ENCODE results near the gene HPCA.
A peak's percentile ranks its signal among the peaks of the same experiment; 100 is the strongest.

HPCA gene

DNA sequence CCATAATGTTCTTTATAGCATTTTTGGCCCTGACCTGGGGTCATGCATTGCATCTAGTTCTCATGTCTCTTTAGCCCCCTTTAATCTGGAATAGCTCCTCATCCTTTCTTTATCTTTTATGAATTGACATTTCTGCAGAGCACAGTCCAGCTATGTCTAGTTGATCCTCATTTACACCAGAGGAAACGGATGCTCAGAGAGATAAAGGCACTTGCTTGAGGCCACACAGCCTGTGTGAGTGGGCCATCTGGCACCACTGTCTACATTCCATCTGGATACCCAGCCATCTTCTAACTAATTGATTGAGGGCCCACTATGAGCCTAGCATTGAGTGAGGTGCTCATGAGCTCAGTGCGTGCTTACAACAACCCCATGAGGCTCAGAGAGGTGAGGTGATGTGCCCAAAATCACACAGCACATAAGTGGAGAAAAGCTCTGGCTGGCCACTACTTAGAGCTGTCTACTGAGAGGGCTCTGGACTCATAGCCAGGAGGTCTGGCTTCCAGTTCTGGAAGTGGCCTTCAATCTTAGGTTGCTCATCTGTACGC is 3.5 kb downstream of the HPCA start:
- no peak for DNase-seq (ENCODE audit: low spot score)

DNA sequence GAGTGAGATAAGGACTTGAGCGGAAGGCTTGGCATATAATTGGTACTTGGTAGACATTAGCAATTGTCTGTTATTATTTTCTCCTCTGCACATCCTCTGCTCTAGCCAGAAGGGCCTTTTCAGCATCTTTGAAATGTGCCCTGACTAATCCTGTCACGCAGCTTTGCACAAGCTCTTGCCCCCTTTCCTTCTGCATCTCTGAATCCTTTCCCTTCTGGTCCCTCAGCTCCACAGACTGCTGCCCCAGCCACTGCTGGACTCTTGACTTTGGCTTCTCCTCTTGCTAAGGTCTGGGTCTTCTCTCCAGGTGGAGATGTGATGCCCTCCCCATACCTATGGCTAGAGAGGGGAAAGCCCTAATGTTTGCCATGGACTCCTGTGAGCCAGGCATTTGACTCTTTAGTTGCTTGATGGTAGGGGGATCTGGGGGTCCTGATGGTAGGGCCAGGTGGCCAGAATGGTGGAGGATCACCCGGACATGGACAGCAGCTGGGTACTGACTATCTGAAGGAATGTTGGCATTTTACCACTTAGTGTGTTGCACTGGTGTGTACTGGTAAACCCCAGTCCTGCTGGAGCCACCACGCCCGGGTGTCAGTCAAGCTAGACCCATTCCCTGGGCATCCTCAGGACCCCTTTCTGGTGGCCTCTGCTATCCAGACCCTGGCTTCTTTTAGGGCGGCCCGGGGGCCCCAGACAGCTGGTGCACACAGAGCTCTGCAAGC is 4.4 kb downstream of the HPCA start:
- DNase-seq (ENCODE audit: low spot score) = no peak

DNA sequence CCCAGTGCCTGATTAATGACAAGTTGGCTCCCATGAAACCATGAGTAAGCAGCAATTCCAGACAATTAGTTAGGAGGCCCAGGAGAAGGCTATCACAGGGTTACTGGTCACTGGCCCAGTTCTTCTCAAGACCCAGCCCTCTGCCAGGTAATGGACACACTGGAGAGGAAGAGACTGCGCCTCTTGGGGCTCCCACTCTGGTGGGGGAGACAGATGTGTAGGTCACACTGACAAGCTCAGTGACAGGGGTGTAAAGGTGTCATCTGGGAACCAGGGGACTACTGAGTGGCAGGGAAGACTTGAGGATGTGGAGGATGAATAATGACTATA is 4.9 kb downstream of the HPCA start:
- no peak for DNase-seq (ENCODE audit: low spot score)

DNA sequence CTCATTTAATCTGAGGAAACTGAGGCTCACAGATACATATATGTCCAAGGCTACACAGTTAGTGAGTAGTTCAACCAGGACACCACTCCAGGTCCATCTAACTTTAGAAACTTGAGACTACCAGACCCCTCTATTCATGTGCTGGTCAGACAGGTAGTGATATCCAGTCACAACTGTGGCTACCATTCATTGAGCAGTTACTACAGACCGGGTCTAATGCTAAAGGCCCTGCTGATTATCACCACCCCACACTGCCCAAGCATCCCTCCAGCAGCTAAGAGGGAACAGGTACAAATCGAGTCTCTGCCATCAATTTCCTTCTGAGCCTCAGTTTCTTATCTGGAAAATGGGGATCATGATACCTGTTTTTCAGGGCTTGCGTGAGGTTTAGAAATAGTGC is 5.3 kb downstream of the HPCA start:
- DNase-seq (ENCODE audit: low spot score) = no peak

DNA sequence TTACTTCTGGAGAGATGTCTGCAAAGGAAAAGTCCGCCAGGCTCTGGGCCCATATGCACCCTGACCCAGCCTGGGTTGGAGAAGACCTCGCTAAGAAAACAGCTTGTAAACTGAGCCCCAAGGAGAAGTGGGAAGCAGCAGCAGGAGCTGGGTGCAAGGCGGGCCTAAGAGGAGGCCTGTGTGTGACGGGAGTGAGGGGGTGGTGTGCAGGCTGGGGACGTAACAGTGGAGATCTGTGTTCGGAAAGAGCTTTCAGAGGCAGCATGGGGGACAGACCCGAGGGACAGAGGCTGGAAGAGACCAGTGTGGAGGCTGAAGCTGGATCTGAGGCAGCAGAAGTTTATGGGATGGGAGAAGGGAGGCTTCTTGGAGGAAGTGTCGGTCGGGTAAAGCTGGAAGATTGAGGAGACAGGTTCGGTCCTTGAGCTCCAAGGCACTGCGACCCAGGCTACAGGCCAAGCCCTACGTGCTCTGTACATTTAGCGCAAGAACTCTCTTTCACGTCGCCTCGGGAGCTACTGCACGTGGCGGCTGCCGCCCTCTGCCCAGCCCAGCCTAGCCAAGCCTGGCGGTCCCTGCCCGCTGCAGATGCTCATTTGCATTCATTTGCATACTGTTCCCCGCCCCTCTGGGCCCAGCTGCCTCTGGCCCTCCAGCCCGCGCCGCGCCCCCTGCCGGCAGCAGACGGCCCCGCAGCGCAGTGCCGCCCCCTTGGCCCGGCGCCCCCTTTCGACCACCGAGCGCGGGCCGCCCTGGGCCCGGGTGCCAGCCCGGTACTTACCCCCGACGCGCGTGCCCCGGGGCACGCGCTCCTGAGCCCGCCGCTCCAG is 6.3 kb downstream of the HPCA start:
- DNase-seq (ENCODE audit: low spot score) = peak; percentile 61

DNA sequence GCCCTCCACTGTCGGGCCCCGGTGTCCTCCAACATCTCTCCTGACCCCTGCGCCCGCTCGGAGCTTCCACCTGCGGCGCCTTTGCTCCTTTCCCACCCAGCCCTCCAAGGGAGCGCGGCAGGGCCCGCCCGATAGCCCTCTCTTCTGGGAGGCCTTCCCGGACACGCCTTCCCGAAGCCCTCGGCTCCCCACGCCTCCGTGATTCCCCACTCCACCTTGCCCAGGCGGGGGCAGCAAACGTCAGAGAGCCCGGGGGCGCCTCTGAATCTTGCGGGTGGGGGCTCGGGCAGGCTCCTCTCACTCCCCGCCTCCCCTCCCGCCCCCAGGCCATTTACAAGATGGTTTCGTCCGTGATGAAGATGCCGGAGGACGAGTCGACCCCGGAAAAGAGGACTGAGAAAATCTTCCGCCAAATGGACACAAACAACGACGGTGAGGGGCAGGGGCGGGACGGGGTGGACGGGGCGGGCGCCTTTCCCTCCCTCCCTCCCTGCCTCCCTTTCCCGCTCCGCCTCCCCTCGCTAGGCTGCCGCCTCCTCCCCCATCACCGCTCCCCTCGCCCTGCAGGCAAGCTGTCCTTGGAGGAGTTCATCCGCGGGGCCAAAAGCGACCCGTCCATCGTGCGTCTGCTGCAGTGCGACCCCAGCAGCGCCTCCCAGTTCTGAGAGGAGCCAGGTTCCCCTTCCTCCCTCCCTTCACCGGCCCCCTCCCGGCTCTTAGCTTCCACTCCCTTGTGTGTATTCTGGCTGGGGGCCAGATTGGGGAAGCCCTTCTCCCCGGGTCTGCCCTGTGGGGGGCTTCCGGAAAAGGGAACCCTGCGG is 7.1 kb downstream of the HPCA start:
- DNase-seq (ENCODE audit: low spot score) = no peak

DNA sequence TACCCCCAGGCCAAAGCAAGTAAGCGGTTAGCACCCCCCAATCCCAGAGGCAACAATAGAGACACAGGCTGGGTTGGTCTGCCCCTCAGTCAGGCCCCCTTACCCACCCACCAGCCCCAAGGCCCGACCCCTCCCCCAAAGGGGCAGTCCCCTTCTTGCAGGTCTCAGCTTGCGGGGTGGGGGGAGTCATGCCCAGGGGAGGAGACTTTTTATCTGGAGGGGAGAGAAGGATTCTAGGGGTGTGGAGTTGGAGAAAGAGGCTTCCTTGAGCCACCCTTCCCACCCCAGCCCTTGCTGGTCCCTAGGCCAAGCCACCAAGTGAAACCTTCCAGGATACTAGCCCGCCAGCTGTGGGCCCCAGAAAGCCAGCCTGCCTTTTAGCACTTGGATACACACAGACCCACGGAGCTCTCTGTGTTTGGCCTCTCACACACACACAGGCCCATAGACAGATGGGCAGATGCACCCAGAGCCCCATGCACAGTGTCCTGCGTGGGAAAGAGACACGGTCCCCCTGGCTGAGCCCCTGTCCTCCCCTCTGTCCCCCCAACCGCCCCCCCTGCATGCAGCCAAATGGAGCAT is 7.8 kb downstream of the HPCA start:
- DNase-seq (ENCODE audit: low spot score) = no peak

DNA sequence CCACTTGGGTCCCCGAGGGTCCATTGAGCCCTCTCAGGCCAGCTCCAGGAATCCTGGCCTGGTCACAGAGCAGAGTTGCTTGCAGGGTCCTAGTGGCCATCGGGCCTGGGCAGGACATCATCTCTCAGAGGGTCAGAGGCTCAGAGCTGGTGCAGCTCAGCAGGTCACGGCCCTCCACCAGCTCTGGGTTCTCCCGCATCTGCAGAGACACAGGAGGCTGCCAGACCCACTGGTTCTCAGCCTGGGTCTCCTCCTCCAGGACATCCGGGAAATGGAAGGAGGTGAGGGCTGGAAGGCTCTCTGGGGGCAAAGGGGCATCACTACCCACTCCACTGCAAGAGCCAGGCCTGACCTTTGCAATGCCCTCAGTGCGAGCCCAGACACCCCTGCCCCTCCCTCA is 8.4 kb downstream of the HPCA start:
- no peak for DNase-seq (ENCODE audit: low spot score)

DNA sequence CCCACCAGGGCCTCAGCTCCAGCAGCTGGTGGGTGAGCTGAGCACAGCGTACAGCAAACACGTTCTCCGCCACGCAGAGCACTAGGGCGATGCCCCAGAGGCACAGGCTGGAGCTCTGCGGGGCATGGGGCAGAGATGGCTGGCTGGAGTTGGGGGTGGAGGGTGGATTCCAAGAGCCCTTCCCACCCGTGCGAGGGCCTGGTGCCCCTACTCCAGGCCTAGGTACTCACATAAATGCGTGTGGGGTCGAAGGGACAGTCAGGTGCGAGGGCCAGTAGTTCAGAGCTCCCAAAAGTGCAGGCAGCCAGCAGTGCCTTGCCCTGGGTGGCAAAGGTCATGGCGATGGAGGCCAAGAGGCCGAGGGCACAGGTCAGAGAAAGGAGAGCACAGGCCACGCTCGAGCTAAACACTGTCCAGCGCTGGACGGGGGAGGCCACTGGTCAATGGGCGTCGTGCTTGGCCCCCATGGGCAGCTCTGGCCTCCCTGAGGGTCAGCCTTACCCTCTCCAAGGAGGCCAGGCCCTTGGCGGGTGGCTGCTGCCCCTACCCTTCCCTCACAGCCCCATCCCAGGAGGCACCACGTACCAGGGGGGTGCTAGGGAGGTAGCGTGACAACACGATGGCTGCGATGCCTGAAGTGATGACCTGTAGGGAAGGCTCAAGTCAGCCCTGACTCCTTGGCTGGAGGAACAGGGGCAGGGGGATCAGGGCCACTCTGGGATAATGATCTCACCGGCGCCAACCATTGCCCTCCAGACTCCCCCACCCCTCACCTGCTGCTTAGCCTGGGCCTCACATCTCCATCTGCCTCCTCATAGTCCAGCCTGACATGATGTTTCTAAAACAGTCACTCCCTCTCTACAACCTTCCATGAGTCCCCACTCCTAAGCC is 9.3 kb downstream of the HPCA start:
- DNase-seq (ENCODE audit: low spot score) = no peak

DNA sequence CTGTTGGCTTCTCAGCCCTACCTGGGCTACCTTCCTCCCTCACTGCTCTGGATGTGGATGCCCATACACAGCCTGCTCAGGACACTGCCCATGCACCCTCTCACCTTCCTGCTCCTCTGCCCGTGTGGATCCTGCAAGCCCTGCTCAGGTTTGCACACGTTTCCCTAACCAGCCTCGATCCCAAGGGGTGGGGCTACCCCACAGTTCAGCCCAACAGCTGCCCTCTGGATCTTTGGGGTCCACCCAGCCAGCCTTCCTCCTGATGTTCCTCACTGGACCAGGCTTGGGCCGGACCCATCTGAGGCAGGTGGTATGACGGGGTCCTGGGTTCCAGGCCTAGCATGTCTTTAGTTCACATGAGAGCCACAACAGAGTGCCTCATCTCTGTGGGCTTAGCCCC is 10.2 kb downstream of the HPCA start:
- no peak for DNase-seq (ENCODE audit: low spot score)

DNA sequence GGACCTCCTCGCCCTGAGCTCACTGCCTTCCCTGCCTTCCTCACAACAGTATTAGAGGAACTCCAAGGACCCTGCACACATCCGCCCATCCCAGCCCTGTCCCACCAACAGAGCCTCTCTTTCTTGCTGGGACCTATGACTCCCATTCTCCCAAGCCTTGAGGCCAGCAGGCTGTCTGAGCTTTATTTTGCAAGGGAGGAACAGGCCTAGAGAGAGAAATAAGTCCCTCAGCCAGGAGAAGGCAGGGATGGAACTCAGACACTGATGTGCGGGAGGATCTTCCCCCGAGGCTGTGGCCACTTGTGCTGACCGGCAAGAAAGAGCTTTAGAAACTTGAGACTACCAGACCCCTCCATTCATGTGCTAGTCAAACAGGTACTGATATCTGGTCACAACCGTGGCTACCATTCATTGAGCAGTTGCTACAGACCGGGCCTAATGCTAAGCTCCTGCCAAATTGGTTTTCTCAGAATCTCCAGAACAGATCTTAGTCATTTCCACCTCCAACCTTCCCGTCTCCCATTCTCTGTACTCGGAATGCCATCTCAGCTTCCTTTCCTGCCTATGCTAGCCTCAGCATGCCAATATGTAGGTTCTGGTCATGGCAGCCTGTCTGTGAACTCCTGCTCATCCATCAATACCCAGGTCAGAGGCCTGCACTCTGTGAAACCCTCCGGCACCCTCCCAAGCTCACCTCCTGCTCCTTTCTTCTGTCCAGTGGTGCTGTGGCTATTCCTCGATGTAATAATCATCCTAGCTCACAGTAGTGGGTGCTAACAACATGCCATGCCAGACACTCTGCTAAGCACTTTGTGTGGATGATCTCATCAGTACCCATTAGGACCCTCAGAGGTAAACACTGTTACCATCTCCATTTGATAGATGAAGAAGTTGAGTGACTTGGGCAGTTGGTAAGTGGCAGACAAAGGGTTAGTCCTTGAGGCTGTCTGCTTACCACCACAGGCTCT is 11.1 kb downstream of the HPCA start:
- DNase-seq (ENCODE audit: low spot score) = no peak

DNA sequence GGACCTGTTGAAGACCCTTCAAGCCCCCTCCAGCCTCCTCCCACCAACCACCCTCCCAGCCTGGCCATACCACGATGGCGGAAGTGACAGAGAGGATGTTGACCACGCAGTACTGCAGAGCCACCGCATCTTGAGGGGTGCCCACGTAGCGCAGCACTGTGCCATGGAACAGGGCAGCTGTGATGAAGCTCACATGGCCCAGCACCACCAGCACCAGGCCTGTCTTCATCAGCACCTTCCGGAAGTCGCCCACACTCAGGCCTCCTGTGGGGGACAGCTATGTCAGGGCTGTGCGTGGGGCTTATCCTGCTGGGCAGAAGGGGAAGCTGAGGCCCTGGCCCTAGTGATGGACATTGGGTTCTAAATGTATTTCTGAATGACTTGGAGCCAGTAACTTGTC is 11.8 kb downstream of the HPCA start:
- no peak for DNase-seq (ENCODE audit: low spot score)

DNA sequence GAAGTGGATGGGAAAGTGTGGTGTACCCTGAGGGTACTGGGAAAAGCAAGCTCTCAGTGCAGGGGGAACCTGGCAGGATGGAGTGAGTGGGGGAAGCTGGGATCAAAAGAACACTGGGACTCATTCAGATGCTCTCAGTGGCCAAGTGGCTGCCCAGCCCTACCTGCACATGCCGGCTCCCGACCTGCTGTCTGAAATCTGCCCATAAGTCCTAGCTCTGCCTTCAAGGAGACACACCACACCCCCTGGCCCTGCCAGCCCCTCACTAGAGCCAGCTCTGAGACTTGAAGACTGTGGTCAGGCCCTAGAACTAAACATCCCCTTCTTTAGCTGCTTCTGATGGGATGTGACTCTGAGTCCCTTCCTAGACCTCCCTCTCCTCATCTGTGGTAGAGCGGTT is 12.7 kb downstream of the HPCA start:
- no peak for DNase-seq (ENCODE audit: low spot score)

DNA sequence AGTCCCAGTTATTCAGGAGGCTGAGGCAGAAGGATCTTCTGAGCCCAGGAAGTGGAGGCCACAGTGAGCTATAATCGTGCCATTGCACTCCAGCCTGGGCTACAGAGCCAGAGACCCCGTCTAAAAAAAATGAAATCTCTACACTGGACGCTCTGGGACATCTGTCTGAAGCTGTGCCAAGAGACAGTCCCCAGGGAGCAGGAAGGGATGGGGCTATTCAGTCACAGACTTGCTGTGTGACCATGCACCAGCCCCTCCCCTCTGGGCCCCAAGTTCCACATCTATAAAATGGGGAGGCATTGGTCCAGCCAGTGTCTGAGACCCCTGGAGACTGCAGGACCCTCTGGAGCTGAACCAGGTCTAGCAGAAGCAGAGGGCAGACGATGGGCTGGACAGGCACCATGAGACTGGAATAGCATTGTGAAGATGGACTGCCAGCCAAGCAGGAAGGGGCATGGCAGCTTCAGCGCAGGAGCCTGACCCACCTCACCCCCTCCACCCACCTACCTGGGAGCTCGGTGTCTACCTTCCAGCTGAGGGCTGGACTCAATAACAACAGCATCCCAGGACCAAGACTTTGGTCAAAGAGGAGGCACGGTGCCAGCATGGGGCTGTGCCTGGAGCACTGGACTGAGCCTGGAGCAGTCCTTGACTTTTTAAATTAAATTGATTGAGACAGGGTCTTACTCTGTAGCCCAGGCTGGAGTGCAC is 13.4 kb downstream of the HPCA start:
- DNase-seq (ENCODE audit: low spot score) = no peak

DNA sequence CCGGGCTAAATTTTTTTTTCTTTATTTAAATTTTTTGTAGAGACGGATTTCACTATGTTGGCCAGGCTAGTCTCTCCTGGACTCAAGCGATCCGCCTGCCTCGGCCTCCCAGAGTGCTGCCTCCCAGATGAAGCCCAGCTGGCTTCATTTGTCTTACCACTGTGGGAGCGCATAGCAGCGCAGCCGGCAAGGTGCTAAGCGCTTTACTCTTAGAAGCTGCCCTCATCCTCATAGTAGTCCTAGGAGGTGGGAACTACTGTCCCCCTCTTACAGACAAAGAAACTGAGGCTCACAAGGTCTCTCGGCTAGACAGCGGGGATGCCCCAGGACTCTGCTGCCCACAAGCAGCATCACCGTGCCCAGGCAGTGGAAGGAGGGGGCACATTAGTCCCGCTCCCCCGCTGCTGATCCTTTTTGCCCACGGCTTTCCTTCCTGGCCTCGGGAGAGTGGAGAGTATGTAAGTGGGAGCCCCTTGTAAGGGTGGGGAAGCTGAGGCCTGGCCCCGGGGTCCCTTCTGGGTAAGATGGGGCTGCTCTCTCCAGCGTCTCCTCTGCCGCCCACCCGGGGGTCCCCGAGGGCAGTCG is 14.2 kb downstream of the HPCA start:
- DNase-seq (ENCODE audit: low spot score) = no peak

DNA sequence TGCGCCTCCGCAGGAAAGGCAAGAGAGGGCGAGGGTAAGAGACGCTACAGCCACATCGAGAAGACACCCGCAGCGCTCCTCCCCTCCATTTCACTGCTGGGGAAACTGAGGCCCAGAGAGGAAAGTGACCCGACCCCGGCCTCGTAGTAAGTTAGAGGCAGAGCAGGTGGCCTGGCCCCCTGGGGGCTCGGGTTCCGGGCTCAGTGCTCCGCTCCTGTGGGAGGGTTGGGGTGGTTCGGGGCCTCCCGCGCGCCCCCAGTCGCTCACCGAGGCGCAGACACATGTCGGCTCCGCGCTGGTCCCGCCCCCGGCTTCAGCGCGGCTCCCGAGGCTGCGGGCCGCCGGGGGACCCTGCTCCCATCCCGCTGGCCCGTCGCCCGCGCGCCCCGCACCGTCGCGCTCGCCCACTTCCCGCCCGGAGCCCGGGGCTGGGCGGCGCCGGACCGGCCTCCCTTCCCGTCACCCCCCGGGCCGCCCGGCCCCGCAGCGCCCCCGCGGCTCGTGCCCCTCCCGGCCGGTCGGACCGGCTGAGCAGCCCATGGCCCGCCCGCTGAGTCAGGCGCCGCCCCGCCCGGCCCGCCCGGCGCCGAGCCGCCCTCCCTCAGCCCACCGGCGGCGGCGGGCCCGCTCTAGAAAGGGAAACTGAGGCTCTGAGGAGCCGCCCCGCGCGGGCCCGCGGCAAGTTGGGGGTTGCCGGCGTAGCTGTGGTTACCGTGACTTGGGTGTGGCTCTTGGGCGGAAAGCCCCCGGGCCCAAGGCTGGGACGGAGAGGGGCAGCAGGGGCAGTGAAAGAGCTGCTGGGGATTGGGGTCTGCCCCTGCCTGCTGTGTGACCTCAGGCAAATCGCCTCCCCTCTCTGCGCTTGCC is 14.9 kb downstream of the HPCA start, which contains the start of gene TMEM54:
TMEM54 (minus strand) TSS at position 434 of the 867 bp plus-strand sequence; CDS start at position 283, 151 bp downstream.
- DNase-seq (ENCODE audit: low spot score) = no peak

DNA sequence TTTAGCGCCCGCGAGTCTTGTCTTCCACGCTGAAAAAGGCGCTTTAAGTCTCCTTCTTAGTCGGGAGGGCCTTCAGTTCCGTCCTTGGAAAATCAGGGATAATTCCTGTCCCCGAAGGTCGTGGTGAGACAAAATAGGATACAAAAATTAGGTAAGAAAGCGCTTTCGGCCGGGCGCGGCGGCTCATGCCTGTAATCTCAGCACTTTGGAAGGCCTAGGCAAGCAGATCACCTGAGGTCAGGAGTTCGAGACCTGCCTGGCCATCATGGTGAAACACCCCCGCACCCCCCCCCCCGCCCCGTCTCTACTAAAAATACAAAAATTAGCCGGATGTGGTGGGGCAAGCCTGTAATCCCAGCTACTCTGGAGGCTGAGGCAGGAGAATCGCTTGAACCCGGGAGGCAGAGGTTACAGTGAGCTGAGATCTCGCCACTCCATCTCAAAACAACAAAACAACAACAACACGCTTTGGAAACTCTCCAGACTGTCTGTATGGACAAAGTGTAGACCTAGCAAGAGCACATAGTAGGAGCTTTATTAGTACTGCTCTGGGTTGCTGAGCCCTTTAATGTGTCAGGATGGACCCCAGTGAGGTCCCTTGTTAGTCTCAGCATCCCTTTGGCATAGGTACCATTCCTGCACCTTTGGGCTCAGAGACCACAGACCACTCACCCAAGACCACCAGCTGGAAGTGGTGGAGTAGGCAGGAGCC is 15.7 kb downstream of the HPCA start:
- no peak for DNase-seq (ENCODE audit: low spot score)
